Eye (tissue), 1 donor: Measurements from ENCODE around the gene TDP1.

Source experiments
- DNase-seq: peaks from one replicate; pipeline ENCODE4 v3.0.0-alpha.2; 2015

TDP1 gene

GRCh38 chr14:89955745-89956660 is at the start of gene TDP1:
TDP1 (plus strand) TSS chr14:89955927; CDS start chr14:89963115, 7,188 bp downstream.
- DNase-seq, result peak; percentile 98

GRCh38 chr14:89906000-89906399 is 49.7 kb upstream of the TDP1 start:
- no peak for DNase-seq

GRCh38 chr14:89907655-89908054 is 48.1 kb upstream of the TDP1 start:
- DNase-seq, result no peak

GRCh38 chr14:89908712-89909450 is 46.8 kb upstream of the TDP1 start:
- DNase-seq, result peak; percentile 67

- DNase-seq, result no peak
Observed at GRCh38 chr14:89909586-89909985, 46.1 kb upstream of the TDP1 start.

GRCh38 chr14:89910691-89911009 is 45.1 kb upstream of the TDP1 start:
- no peak for DNase-seq

- peak; percentile 80 for DNase-seq
Observed at GRCh38 chr14:89911010-89911919, 44.5 kb upstream of the TDP1 start.

GRCh38 chr14:89912221-89912620 is 43.5 kb upstream of the TDP1 start:
- peak; percentile 43 for DNase-seq

- peak; percentile 82 for DNase-seq
Observed at GRCh38 chr14:89912667-89913211, 43.0 kb upstream of the TDP1 start.

GRCh38 chr14:89915114-89915878 is 40.4 kb upstream of the TDP1 start:
- peak; percentile 89 for DNase-seq

GRCh38 chr14:89918721-89919120 is 37.0 kb upstream of the TDP1 start:
- DNase-seq, result no peak

- DNase-seq, result no peak
Observed at GRCh38 chr14:89920056-89920455, 35.7 kb upstream of the TDP1 start.

GRCh38 chr14:89921346-89921745 is 34.4 kb upstream of the TDP1 start:
- no peak for DNase-seq

- peak; percentile 58 for DNase-seq
Observed at GRCh38 chr14:89922031-89922907, 33.5 kb upstream of the TDP1 start.

GRCh38 chr14:89924268-89924667 is 31.5 kb upstream of the TDP1 start:
- DNase-seq, result no peak

- no peak for DNase-seq
Observed at GRCh38 chr14:89926694-89927093, 29.0 kb upstream of the TDP1 start.

- DNase-seq, result no peak
Observed at GRCh38 chr14:89927186-89927865, 28.4 kb upstream of the TDP1 start.

- no peak for DNase-seq
Observed at GRCh38 chr14:89933002-89933401, 22.7 kb upstream of the TDP1 start.

- DNase-seq, result no peak
Observed at GRCh38 chr14:89936654-89937185, 19.0 kb upstream of the TDP1 start.

- DNase-seq, result no peak
Observed at GRCh38 chr14:89941830-89942377, 13.8 kb upstream of the TDP1 start.
